ENCODE data around the gene OGFOD3.

- no peak for TF ChIP-seq EP300 (IDR thresholded peaks at IDR 0.05; ENCODE audit: low read depth)
- TF ChIP-seq POLR2A (IDR thresholded peaks at IDR 0.05) = no peak
- TF ChIP-seq, protein P1, sequence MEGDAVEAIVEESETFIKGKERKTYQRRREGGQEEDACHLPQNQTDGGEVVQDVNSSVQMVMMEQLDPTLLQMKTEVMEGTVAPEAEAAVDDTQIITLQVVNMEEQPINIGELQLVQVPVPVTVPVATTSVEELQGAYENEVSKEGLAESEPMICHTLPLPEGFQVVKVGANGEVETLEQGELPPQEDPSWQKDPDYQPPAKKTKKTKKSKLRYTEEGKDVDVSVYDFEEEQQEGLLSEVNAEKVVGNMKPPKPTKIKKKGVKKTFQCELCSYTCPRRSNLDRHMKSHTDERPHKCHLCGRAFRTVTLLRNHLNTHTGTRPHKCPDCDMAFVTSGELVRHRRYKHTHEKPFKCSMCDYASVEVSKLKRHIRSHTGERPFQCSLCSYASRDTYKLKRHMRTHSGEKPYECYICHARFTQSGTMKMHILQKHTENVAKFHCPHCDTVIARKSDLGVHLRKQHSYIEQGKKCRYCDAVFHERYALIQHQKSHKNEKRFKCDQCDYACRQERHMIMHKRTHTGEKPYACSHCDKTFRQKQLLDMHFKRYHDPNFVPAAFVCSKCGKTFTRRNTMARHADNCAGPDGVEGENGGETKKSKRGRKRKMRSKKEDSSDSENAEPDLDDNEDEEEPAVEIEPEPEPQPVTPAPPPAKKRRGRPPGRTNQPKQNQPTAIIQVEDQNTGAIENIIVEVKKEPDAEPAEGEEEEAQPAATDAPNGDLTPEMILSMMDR (IDR thresholded peaks at IDR 0.05) = no peak
- TF ChIP-seq POLR2AphosphoS5 (IDR thresholded peaks at IDR 0.05) = no peak
Observed at GRCh38 chr17:82346342-82347300, 71.8 kb downstream of the OGFOD3 start.

Data from transverse colon (tissue), 4 donors.